ENCODE results near the gene WWOX. TPM values are rescaled to one million over a fixed set of nuclear protein-coding genes. Genes with fewer than 3 reads are reported as not detected.

The WWOX gene
- total and polyA plus RNA-seq, 2 of the 4 experiments (the other 2 are of a cell fraction), result 2.7 to 5.4 TPM

GRCh38 chr16:78780808-78781207, 681.4 kb downstream of the WWOX start:
- Histone ChIP-seq H3K23ac (ENCODE audit: low read depth, low read length) (no peak overlapping the region), H3K18ac (ENCODE audit: low read depth, low read length) (no peak overlapping the region), H4K20me1 (ENCODE audit: insufficient read depth, low read length) (no peaks in the 10 kb centered on the region), H3K9ac (ENCODE audit: low read depth, low read length) (no peak overlapping the region), H3K9me1 (ENCODE audit: insufficient read depth, low read length) (no peaks in the 10 kb centered on the region), H4K8ac (ENCODE audit: low read depth in 2 of 2, low read length in 2 of 2) (no peak overlapping the region), H2BK20ac (ENCODE audit: low read depth, low read length) (no peak overlapping the region), H3K56ac (ENCODE audit: extremely low read depth, insufficient read depth, low read length) (no peak overlapping the region), H4K5ac (ENCODE audit: low read depth, low read length) (no peak overlapping the region), H2AFZ (replicated peaks; ENCODE audit: low read length, poor library complexity) (no peak overlapping the region), H3K14ac (replicated peaks; ENCODE audit: low read depth, low read length) (no peak overlapping the region), H3K4ac (ENCODE audit: low read depth, low read length) (no peak overlapping the region), H2BK15ac (ENCODE audit: low read depth, low read length) (no peak overlapping the region), H3K4me3 (ENCODE audit: insufficient read depth, low read depth, low read length) (no peak overlapping the region), H3K9me3 (ENCODE audit: control insufficient read depth, insufficient read depth, low read length) (peaks cover 23% of the 10 kb centered on the region), H2BK5ac (ENCODE audit: low read depth, low read length, poor library complexity, severe bottlenecking) (no peak overlapping the region), H3K79me1 (ENCODE audit: low read depth in 1 of 2, low read length in 2 of 2) (no peaks in the 10 kb centered on the region), H3K27ac (ENCODE audit: insufficient read depth, low read length) (no peak overlapping the region), H2AK5ac (ENCODE audit: low read depth, low read length) (no peak overlapping the region), H2BK120ac (ENCODE audit: low read depth, low read length) (no peak overlapping the region), H3K4me2 (ENCODE audit: low read depth, low read length) (no peak overlapping the region), H3K36me3 (ENCODE audit: control insufficient read depth, insufficient read depth, low read length) (no peaks in the 10 kb centered on the region), H2AK9ac (replicated peaks; ENCODE audit: low read depth, low read length, poor library complexity) (no peak overlapping the region), H4K91ac (ENCODE audit: insufficient read depth, low read depth, low read length) (no peak overlapping the region), H3K27me3 (ENCODE audit: control insufficient read depth, insufficient read depth, low read length) (no peaks in the 10 kb centered on the region), H3K4me1 (ENCODE audit: control insufficient read depth, insufficient read depth, low read length) (no peaks in the 10 kb centered on the region)
- ATAC-seq (ENCODE audit: low read depth), result no peak
- no peak for TF ChIP-seq USF2 (IDR thresholded peaks at IDR 0.05; ENCODE audit: low read depth, low read length)
- TF ChIP-seq RFX5 (IDR thresholded peaks at IDR 0.05; ENCODE audit: low read depth, low read length), result no peak
- no peak for TF ChIP-seq FOS (IDR thresholded peaks at IDR 0.05; ENCODE audit: low read depth, low read length)
- TF ChIP-seq ELK1 (IDR thresholded peaks at IDR 0.05; ENCODE audit: borderline replicate concordance, low read depth, low read length), result no peak
- TF ChIP-seq CTCF (conservative IDR thresholded peaks at IDR 0.05; ENCODE audit: low read depth, low read length), result no peak
- TF ChIP-seq MAZ (IDR thresholded peaks at IDR 0.05; ENCODE audit: borderline replicate concordance, low read depth, low read length), result no peak
- no peak for TF ChIP-seq CEBPB (IDR thresholded peaks at IDR 0.05; ENCODE audit: low read depth, low read length)
- no peak for TF ChIP-seq RAD21 (IDR thresholded peaks at IDR 0.05; ENCODE audit: low read length)
- TF ChIP-seq BHLHE40 (IDR thresholded peaks at IDR 0.05; ENCODE audit: low read depth, low read length), result no peak
- TF ChIP-seq SMC3 (IDR thresholded peaks at IDR 0.05; ENCODE audit: low read depth, low read length), result no peak
- TF ChIP-seq MAFK (IDR thresholded peaks at IDR 0.05; ENCODE audit: low read depth, low read length), result no peak
- no peak for TF ChIP-seq MXI1 (IDR thresholded peaks at IDR 0.05; ENCODE audit: borderline replicate concordance, low read depth, low read length)
- TF ChIP-seq POLR2A (IDR thresholded peaks at IDR 0.05; ENCODE audit: low read depth, low read length), result no peak
- TF ChIP-seq NFE2L2 (IDR thresholded peaks at IDR 0.05; ENCODE audit: low read depth, low read length), result no peak
- no peak for TF ChIP-seq CHD1 (IDR thresholded peaks at IDR 0.05; ENCODE audit: low read depth, low read length)
- no peak for TF ChIP-seq RCOR1 (IDR thresholded peaks at IDR 0.05; ENCODE audit: insufficient replicate concordance, low read length)
- ChIA-PET CTCF (interaction anchor here (0.7 kb wide), 1 partner anchor 11 kb away, joined by 4 read pairs; no protein-coding TSS in a partner anchor), POLR2A (ENCODE audit: unreplicated experiment) (no interaction called here)
- no peak for DNase-seq
- dilution Hi-C loops (cut with HindIII; ENCODE audit: low sequenced_read_pairs, unreplicated experiment), result no loop called here
- in situ Hi-C loops (cut with MboI; ENCODE audit: low sequenced_read_pairs), result no loop called here
- BruUV-seq (replicated peaks), result no TSS peak
- 40% methylated on average over 1 of the region's 2 CpGs; no CpG with 5 or more reads in 1 of the 2 experiments for WGBS, 2 experiments (ENCODE audit: extremely low coverage in 2 of 2, insufficient read length in 1 of 2)
- intact Hi-C loops (cut with micrococcal nuclease), result no loop called here
